Measurements from ENCODE around the gene COPG1.

DNA sequence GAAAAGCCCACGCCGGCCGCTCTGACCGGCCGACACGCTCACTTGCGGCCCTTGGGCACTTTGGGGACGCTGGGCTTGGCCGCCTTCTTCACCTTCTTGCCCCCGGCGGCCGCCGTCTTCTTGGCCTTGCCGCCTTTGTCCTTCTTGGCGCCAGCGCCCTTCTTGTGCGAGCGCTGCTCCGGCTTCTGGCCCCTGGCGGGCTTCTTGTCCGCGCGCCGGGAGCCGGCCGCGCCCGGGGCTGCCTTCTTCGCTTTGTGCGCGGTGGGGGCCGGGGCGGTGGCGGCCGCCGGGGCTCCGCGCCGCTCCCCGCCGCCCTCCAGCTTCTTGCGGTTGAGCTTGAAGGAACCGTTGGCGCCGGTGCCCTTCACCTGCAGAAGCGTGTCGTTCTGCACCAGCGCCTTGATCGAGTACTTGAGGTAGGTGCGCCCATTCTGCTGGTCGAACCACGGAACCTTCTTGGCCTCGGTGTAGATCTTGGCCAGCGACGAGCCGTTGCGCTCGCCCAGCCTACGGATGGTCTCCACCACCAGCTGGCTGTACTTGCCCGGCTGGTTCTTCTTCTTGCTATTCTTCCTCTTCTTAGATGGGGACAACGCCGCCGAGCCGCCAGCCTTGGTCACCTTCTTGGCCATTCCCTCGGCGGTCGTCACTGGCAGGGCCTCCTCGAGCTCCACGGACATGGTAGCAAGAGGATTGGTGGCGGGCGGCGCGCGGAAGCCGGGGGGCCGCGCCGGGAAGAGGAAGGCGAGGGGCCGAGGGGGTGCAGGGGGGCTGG lies 66.0 kb downstream of the COPG1 start:
- peak; percentile 78 for TF ChIP-seq POLR2A (IDR thresholded peaks at IDR 0.05; ENCODE audit: low read length)
- TF ChIP-seq GATA1 (IDR thresholded peaks at IDR 0.05; ENCODE audit: low read depth, low read length) = no peak

All from erythroblast (primary cell).